Measurements from ENCODE around the gene LIN28B.

Gene LIN28B

DNA sequence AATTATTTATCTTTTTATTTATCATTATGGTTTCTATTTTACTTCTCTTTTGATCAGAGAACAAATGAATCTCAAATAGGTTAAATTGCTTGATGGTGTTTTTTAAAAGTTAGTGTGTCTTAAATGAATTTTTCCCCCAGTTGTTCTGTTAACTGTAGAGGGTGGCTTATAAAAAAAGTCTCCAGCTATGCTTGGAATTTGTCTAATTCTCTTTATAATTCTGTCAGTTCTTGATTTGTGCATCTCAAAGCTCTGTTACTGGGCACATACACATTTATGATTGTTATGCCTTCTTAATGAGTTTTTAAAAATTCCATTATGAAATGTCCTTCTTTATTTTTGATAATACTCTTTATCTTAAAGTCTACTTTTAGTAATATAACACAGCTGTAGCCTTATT lies 58.0 kb downstream of the LIN28B start:
- Histone ChIP-seq H3K18ac (ENCODE audit: low read length) (no peak overlapping the region), H2BK120ac (ENCODE audit: insufficient read depth, low read length, poor library complexity) (no peak overlapping the region), H3K9ac (ENCODE audit: low read length) (no peak overlapping the region), H3K79me1 (ENCODE audit: low read length) (no peaks in the 10 kb centered on the region), H3K4ac (ENCODE audit: low read depth, low read length) (no peak overlapping the region), H3K4me2 (ENCODE audit: low read length) (no peak overlapping the region), H4K12ac (ENCODE audit: low read depth, low read length) (no peak overlapping the region), H2AFZ (ENCODE audit: insufficient read depth, low read length, poor library complexity) (no peak overlapping the region), H3K36me3 (ENCODE audit: control insufficient read depth in 1 of 2, insufficient read depth in 2 of 2, low read length in 2 of 2) (no peaks in the 10 kb centered on the region), H3K79me2 (ENCODE audit: control insufficient read depth, insufficient read depth, low read length, poor library complexity) (peaks cover 2% of the 10 kb centered on the region), H4K91ac (ENCODE audit: low read depth, low read length) (no peak overlapping the region), H2BK5ac (ENCODE audit: low read depth, low read length, poor library complexity) (no peak overlapping the region), H2AK5ac (ENCODE audit: low read length) (no peak overlapping the region), H3K27me3 (ENCODE audit: insufficient read depth, low read length) (no peaks in the 10 kb centered on the region), H3K4me3 (ENCODE audit: low read depth, low read length) (no peak overlapping the region), H3K23ac (ENCODE audit: low read length) (no peak overlapping the region), H4K8ac (ENCODE audit: low read depth, low read length) (no peak overlapping the region), H3K9me3 (ENCODE audit: insufficient read depth, low read depth, low read length) (no peaks in the 10 kb centered on the region), H3K27ac (ENCODE audit: low read depth, low read length) (no peak overlapping the region), H3K14ac (ENCODE audit: low read length) (no peak overlapping the region), H2BK12ac (ENCODE audit: low read length) (no peak overlapping the region), H3K4me1 (ENCODE audit: control insufficient read depth in 1 of 2, insufficient read depth in 2 of 2, low read length in 2 of 2) (peaks cover 4 to 8% of the 10 kb centered on the region in 2 experiments)
- no peak for DNase-seq

GRCh38 chr6:105015482-105015881 lies 58.6 kb downstream of the LIN28B start:
- Histone ChIP-seq H2AK5ac (ENCODE audit: low read length) (no peak overlapping the region), H2BK5ac (ENCODE audit: low read depth, low read length, poor library complexity) (no peak overlapping the region), H4K12ac (ENCODE audit: low read depth, low read length) (no peak overlapping the region), H3K9me3 (ENCODE audit: insufficient read depth, low read depth, low read length) (no peaks in the 10 kb centered on the region), H3K14ac (ENCODE audit: low read length) (no peak overlapping the region), H4K91ac (ENCODE audit: low read depth, low read length) (no peak overlapping the region), H3K4me3 (ENCODE audit: low read depth, low read length) (no peak overlapping the region), H2BK120ac (ENCODE audit: insufficient read depth, low read length, poor library complexity) (no peak overlapping the region), H4K8ac (ENCODE audit: low read depth, low read length) (no peak overlapping the region), H3K23ac (ENCODE audit: low read length) (no peak overlapping the region), H3K4ac (ENCODE audit: low read depth, low read length) (no peak overlapping the region), H3K27ac (ENCODE audit: low read depth, low read length) (no peak overlapping the region), H3K79me1 (ENCODE audit: low read length) (no peaks in the 10 kb centered on the region), H3K4me2 (ENCODE audit: low read length) (no peak overlapping the region), H3K36me3 (ENCODE audit: control insufficient read depth in 1 of 2, insufficient read depth in 2 of 2, low read length in 2 of 2) (no peaks in the 10 kb centered on the region), H3K9ac (ENCODE audit: low read length) (no peak overlapping the region), H3K27me3 (ENCODE audit: insufficient read depth, low read length) (no peaks in the 10 kb centered on the region), H3K4me1 (ENCODE audit: control insufficient read depth in 1 of 2, insufficient read depth in 2 of 2, low read length in 2 of 2) (peaks cover 4 to 8% of the 10 kb centered on the region in 2 experiments), H3K79me2 (ENCODE audit: control insufficient read depth, insufficient read depth, low read length, poor library complexity) (peaks cover 2% of the 10 kb centered on the region), H3K18ac (ENCODE audit: low read length) (no peak overlapping the region), H2AFZ (ENCODE audit: insufficient read depth, low read length, poor library complexity) (no peak overlapping the region), H2BK12ac (ENCODE audit: low read length) (no peak overlapping the region)
- WGBS (ENCODE audit: extremely low coverage, insufficient coverage, insufficient read length), result no CpG with 5 or more reads among the region's 2 CpGs
- DNase-seq, result peak; percentile 7 to 71

GRCh38 chr6:105019285-105019684 lies 62.4 kb downstream of the LIN28B start:
- no peak overlapping the region for H3K4me3 ChIP-seq (ENCODE audit: low read depth, low read length)
- no peak overlapping the region for H4K12ac ChIP-seq (ENCODE audit: low read depth, low read length)
- H4K91ac ChIP-seq (ENCODE audit: low read depth, low read length), result no peak overlapping the region
- H3K4me1 ChIP-seq (ENCODE audit: control insufficient read depth in 1 of 2, insufficient read depth in 2 of 2, low read length in 2 of 2), result peaks cover 5 to 8% of the 10 kb centered on the region in 2 experiments
- H2BK120ac ChIP-seq (ENCODE audit: insufficient read depth, low read length, poor library complexity), result no peak overlapping the region
- H3K36me3 ChIP-seq (ENCODE audit: control insufficient read depth in 1 of 2, insufficient read depth in 2 of 2, low read length in 2 of 2), result no peaks in the 10 kb centered on the region
- H2AFZ ChIP-seq (ENCODE audit: insufficient read depth, low read length, poor library complexity), result no peak overlapping the region
- H4K8ac ChIP-seq (ENCODE audit: low read depth, low read length), result no peak overlapping the region
- no peak overlapping the region for H3K18ac ChIP-seq (ENCODE audit: low read length)
- H2BK5ac ChIP-seq (ENCODE audit: low read depth, low read length, poor library complexity), result no peak overlapping the region
- H2BK12ac ChIP-seq (ENCODE audit: low read length), result no peak overlapping the region
- H3K9ac ChIP-seq (ENCODE audit: low read length), result no peak overlapping the region
- no peak overlapping the region for H2AK5ac ChIP-seq (ENCODE audit: low read length)
- H3K79me1 ChIP-seq (ENCODE audit: low read length), result no peaks in the 10 kb centered on the region
- peak overlapping the region; percentile 27 for H3K4ac ChIP-seq (ENCODE audit: low read depth, low read length)
- H3K4me2 ChIP-seq (ENCODE audit: low read length), result no peak overlapping the region
- H3K27ac ChIP-seq (ENCODE audit: low read depth, low read length), result no peak overlapping the region
- H3K9me3 ChIP-seq (ENCODE audit: insufficient read depth, low read depth, low read length), result no peaks in the 10 kb centered on the region
- no peaks in the 10 kb centered on the region for H3K27me3 ChIP-seq (ENCODE audit: insufficient read depth, low read length)
- H3K23ac ChIP-seq (ENCODE audit: low read length), result no peak overlapping the region
- DNase-seq, result peak; percentile 4 to 63
- no CpG with 5 or more reads among the region's 2 CpGs for WGBS (ENCODE audit: extremely low coverage, insufficient coverage, insufficient read length)
- H3K14ac ChIP-seq (ENCODE audit: low read length), result no peak overlapping the region
- no peaks in the 10 kb centered on the region for H3K79me2 ChIP-seq (ENCODE audit: control insufficient read depth, insufficient read depth, low read length, poor library complexity)

GRCh38 chr6:105021399-105021798 lies 64.5 kb downstream of the LIN28B start:
- no CpG with 5 or more reads among the region's 3 CpGs for WGBS (ENCODE audit: extremely low coverage, insufficient coverage, insufficient read length)
- no peak overlapping the region for H2BK120ac ChIP-seq (ENCODE audit: insufficient read depth, low read length, poor library complexity)
- no peak overlapping the region for H3K4me3 ChIP-seq (ENCODE audit: low read depth, low read length)
- H3K79me1 ChIP-seq (ENCODE audit: low read length), result no peaks in the 10 kb centered on the region
- no peaks in the 10 kb centered on the region for H3K36me3 ChIP-seq (ENCODE audit: control insufficient read depth in 1 of 2, insufficient read depth in 2 of 2, low read length in 2 of 2)
- H2BK12ac ChIP-seq (ENCODE audit: low read length), result no peak overlapping the region
- H2BK5ac ChIP-seq (ENCODE audit: low read depth, low read length, poor library complexity), result no peak overlapping the region
- H3K79me2 ChIP-seq (ENCODE audit: control insufficient read depth, insufficient read depth, low read length, poor library complexity), result no peaks in the 10 kb centered on the region
- H4K12ac ChIP-seq (ENCODE audit: low read depth, low read length), result no peak overlapping the region
- no peak overlapping the region for H4K91ac ChIP-seq (ENCODE audit: low read depth, low read length)
- no peak overlapping the region for H2AFZ ChIP-seq (ENCODE audit: insufficient read depth, low read length, poor library complexity)
- H3K9ac ChIP-seq (ENCODE audit: low read length), result no peak overlapping the region
- no peaks in the 10 kb centered on the region for H3K27me3 ChIP-seq (ENCODE audit: insufficient read depth, low read length)
- H3K14ac ChIP-seq (ENCODE audit: low read length), result no peak overlapping the region
- no peak overlapping the region for H3K18ac ChIP-seq (ENCODE audit: low read length)
- H3K27ac ChIP-seq (ENCODE audit: low read depth, low read length), result no peak overlapping the region
- no peak overlapping the region for H4K8ac ChIP-seq (ENCODE audit: low read depth, low read length)
- no peak overlapping the region for H3K23ac ChIP-seq (ENCODE audit: low read length)
- H2AK5ac ChIP-seq (ENCODE audit: low read length), result no peak overlapping the region
- H3K9me3 ChIP-seq (ENCODE audit: insufficient read depth, low read depth, low read length), result no peaks in the 10 kb centered on the region
- no peak for DNase-seq
- H3K4me2 ChIP-seq (ENCODE audit: low read length), result no peak overlapping the region
- no peak overlapping the region for H3K4ac ChIP-seq (ENCODE audit: low read depth, low read length)
- peaks cover 4 to 7% of the 10 kb centered on the region in 2 experiments for H3K4me1 ChIP-seq (ENCODE audit: control insufficient read depth in 1 of 2, insufficient read depth in 2 of 2, low read length in 2 of 2)
